GM12873 (cell line): Measurements from ENCODE around the gene GP1BB.

Experiments
- TF ChIP-seq, protein P1 (sequence below): IDR thresholded peaks from 2 replicates; pipeline ENCODE4 v1.5.1; 2012; ENCODE audit warnings: low read depth, mild to moderate bottlenecking, moderate library complexity, low read length, control low read depth; ENCODE audit not compliant: insufficient read depth; ENCODE audit errors: missing control alignments

The GP1BB gene

GRCh38 chr22:19696504-19697276, 26.6 kb upstream of the GP1BB start:
- TF ChIP-seq, protein P1, sequence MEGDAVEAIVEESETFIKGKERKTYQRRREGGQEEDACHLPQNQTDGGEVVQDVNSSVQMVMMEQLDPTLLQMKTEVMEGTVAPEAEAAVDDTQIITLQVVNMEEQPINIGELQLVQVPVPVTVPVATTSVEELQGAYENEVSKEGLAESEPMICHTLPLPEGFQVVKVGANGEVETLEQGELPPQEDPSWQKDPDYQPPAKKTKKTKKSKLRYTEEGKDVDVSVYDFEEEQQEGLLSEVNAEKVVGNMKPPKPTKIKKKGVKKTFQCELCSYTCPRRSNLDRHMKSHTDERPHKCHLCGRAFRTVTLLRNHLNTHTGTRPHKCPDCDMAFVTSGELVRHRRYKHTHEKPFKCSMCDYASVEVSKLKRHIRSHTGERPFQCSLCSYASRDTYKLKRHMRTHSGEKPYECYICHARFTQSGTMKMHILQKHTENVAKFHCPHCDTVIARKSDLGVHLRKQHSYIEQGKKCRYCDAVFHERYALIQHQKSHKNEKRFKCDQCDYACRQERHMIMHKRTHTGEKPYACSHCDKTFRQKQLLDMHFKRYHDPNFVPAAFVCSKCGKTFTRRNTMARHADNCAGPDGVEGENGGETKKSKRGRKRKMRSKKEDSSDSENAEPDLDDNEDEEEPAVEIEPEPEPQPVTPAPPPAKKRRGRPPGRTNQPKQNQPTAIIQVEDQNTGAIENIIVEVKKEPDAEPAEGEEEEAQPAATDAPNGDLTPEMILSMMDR: no peak

GRCh38 chr22:19700790-19701419, 22.4 kb upstream of the GP1BB start:
- TF ChIP-seq, protein P1: no peak

GRCh38 chr22:19701420-19702145, 21.8 kb upstream of the GP1BB start:
- TF ChIP-seq, protein P1: no peak

DNA sequence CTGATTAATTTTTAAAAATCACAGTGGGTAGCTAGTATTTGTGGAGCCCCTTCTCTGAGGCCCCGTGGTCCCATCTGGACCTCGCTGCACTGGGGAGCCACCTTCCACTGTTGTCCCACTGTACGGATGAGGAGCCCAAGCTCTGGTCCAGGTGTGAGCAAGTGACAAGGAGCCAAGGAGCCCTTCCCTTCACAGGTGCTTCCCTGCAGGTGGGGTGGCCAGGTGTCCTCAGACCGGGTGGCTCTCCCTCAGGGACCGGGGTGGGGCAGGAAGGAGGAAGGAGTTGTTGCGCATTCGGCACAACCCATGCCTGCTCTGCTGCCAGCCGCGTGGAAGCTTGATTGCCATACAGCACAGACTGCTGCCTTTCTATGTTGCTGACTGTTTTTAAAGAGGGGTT, 19.5 kb upstream of the GP1BB start:
- TF ChIP-seq, protein P1: no peak

DNA sequence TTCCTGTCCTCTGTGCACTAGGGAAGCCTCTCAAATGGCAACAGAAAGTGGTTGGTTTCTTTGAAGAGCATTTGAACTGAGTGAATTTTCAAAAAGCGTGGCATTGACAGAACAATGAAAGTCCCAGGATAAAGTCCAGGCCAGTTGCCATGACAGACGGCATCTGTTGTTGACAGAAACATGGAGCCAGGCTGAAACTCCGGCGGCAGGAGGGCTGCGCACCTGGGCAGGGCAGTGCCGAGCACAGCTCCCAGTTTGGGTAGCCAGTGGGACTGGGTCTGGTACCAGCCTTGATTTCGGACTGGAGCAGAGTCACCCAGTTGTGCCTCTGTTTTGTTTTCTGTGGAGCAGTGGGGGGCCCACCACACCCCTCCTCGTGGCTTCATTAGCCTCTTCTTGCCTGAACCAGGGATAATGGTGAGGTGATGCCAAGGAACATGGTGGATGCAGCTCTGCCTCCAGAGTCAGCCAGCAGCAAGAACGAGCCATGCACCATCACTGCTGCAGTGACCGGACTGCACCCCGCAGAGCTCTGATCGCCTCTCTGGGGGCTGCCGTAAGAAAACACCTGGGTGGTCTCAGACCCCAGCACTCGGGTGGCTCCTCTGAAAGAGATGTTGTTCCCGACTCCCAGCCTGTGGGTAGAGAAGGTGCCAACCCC, 18.9 kb upstream of the GP1BB start:
- TF ChIP-seq, protein P1: no peak

DNA sequence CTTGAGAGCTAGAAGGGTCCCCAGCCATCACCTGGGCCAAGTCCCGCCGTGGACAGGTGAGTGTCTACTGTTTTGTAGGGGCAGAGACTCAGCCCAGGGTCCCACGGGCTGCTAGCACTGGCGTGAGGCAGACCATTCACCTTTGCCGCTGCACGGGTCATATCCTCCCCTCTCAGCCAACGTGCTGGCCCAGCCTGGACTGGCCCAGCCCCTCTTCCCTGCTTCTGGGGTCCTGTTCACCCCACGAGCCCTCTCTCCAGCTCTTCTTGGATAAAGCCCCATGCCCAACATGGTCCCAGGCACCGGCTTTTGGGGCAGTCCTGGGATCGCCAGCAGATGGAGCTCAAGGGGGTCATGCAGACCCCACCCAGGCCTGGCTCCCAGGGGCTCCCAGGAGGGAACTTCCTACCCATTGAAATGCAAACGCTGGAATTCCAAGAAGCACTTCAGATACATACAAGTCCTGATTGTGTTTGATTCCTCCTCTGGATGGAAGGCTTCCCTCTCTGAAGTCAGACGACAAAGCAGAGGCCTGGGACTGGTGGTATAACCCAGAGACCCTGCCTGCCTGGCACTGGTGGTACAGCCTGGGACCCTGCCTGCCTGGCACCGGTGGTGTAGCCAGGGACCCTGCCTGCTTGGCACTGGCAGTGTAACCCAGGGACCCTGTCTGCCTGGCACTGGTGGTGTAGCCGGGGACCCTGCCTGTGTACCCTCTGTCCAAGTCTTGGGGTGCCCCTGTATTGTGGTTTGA, 18.0 kb upstream of the GP1BB start:
- TF ChIP-seq, protein P1: no peak
